CD14-positive monocyte (primary cell): Measurements from ENCODE around the gene TMTC2. TPM values are rescaled to one million over a fixed set of nuclear protein-coding genes. Genes with fewer than 3 reads are reported as not detected.

ENCODE experiments used
- DNase-seq, 3 donors: peaks; one replicate each; pipeline ENCODE4 v3.0.0-alpha.2; 2011 to 2022
- H2AFZ ChIP-seq: 2 replicates; pipeline ENCODE4 v1.6.0; 2012; ENCODE audit warnings: mild to moderate bottlenecking, low read depth, low read length, inconsistent platforms; ENCODE audit not compliant: insufficient read depth, poor library complexity, severe bottlenecking
- H3K27ac ChIP-seq, 2 donors: 1 replicate in 1 of 2; 2 replicates in 1 of 2; pipeline ENCODE4 v1.5.1; 2012 to 2013; ENCODE audit warnings: low read length in 2 of 2, control low read depth in 1 of 2, inconsistent platforms in 1 of 2, low read depth in 1 of 2, mild to moderate bottlenecking in 1 of 2
- H3K27me3 ChIP-seq, 2 donors: one replicate each; pipeline versions ENCODE4 v1.6.0 to v1.6.1; 2011 to 2013; ENCODE audit warnings: low read length in 2 of 2; ENCODE audit not compliant: control insufficient read depth in 2 of 2, insufficient read depth in 2 of 2
- H3K36me3 ChIP-seq, 2 donors: replicated peaks in 1 of 2; 1 replicate in 1 of 2; 2 replicates in 1 of 2; pipeline versions ENCODE4 v1.5.1 to v1.6.1; 2012 to 2013; ENCODE audit warnings: low read length in 2 of 2, control low read depth in 1 of 2, inconsistent platforms in 1 of 2, mild to moderate bottlenecking in 1 of 2; ENCODE audit not compliant: insufficient read depth in 2 of 2, control insufficient read depth in 1 of 2
- H3K4me1 ChIP-seq, 2 donors: 1 replicate in 1 of 2; 2 replicates in 1 of 2; pipeline versions ENCODE4 v1.5.1 to v1.6.1; 2012 to 2013; ENCODE audit warnings: low read length in 2 of 2, control low read depth in 1 of 2, inconsistent platforms in 1 of 2, mild to moderate bottlenecking in 1 of 2, moderate library complexity in 1 of 2; ENCODE audit not compliant: insufficient read depth in 2 of 2, control insufficient read depth in 1 of 2
- H3K4me2 ChIP-seq: replicated peaks from 2 replicates; pipeline ENCODE3; 2012; ENCODE audit warnings: low read length, moderate library complexity, mild to moderate bottlenecking; ENCODE audit not compliant: poor library complexity, severe bottlenecking; ENCODE audit errors: extremely low read depth
- H3K4me3 ChIP-seq, 3 experiments: fragments of 200-600 bp in 1 of 3; sonication (generic) in 1 of 3; replicated peaks in 1 of 3; 1 replicate in 2 of 3; 2 replicates in 1 of 3; pipeline ENCODE4 v1.5.1; 2011 to 2013; ENCODE audit warnings: low read length in 3 of 3, mild to moderate bottlenecking in 3 of 3, control low read depth in 2 of 3, low read depth in 2 of 3, inconsistent platforms in 1 of 3, moderate library complexity in 1 of 3
- H3K79me2 ChIP-seq: 2 replicates; pipeline ENCODE4 v1.6.0; 2012; ENCODE audit warnings: mild to moderate bottlenecking, control low read depth, inconsistent platforms, low read length, moderate library complexity; ENCODE audit not compliant: insufficient read depth
- H3K9ac ChIP-seq: 2 replicates; pipeline ENCODE4 v1.6.0; 2017; ENCODE audit warnings: low read length, mild to moderate bottlenecking; ENCODE audit not compliant: insufficient read depth, poor library complexity, severe bottlenecking
- H3K9me3 ChIP-seq, 2 donors: replicated peaks in 1 of 2; 1 replicate in 1 of 2; 2 replicates in 1 of 2; pipeline versions ENCODE4 v1.5.1 to v1.6.1; 2012 to 2013; ENCODE audit warnings: low read length in 2 of 2, control low read depth in 1 of 2; ENCODE audit not compliant: control insufficient read depth in 1 of 2, insufficient read depth in 1 of 2
- H4K20me1 ChIP-seq: 2 replicates; pipeline ENCODE4 v1.6.0; 2012; ENCODE audit warnings: mild to moderate bottlenecking, low read length, control low read depth, moderate library complexity; ENCODE audit not compliant: insufficient read depth
- H3K27ac Mint-ChIP-seq, 7 donors: one replicate each; pipeline ENCODE4 v1.8.0; 2020; ENCODE audit warnings: mild to moderate bottlenecking in 7 of 7, mixed read lengths in 7 of 7, moderate library complexity in 6 of 7, inconsistent platforms in 2 of 7
- H3K27me3 Mint-ChIP-seq, 3 donors: one replicate each; pipeline ENCODE4 v1.8.0; 2021 to 2022; ENCODE audit warnings: low read depth in 3 of 3, mild to moderate bottlenecking in 3 of 3, mixed read lengths in 3 of 3, moderate library complexity in 3 of 3, inconsistent platforms in 1 of 3
- H3K36me3 Mint-ChIP-seq, 2 donors: one replicate each; pipeline ENCODE4 v1.8.0; 2020; ENCODE audit warnings: mixed read lengths in 2 of 2, inconsistent platforms in 1 of 2, mild to moderate bottlenecking in 1 of 2
- H3K4me1 Mint-ChIP-seq: one replicate; pipeline ENCODE4 v1.8.0; 2020; ENCODE audit warnings: mild to moderate bottlenecking, mixed read lengths
- H3K4me3 Mint-ChIP-seq, 2 donors: one replicate each; pipeline ENCODE4 v1.8.0; 2020; ENCODE audit warnings: mild to moderate bottlenecking in 2 of 2, mixed read lengths in 2 of 2, moderate library complexity in 1 of 2
- H3K9me3 Mint-ChIP-seq, 7 donors: one replicate each; pipeline ENCODE4 v1.8.0; 2020 to 2022; ENCODE audit warnings: mixed read lengths in 7 of 7, mild to moderate bottlenecking in 6 of 7, moderate library complexity in 6 of 7, inconsistent platforms in 2 of 7
- CTCF ChIP-seq: fragments of 200-600 bp; IDR thresholded peaks from one replicate; pipeline ENCODE4 v1.8.0; 2022; ENCODE audit warnings: antibody characterized with exemption, mild to moderate bottlenecking
- WGBS: methylation state at CpG from one replicate; pipeline ENCODE4 v1.1.5; 2013; ENCODE audit warnings: missing lambda C conversion rate; ENCODE audit not compliant: insufficient coverage; 5-methylcytosine and 5-hydroxymethylcytosine counted together
- intact Hi-C, 2 donors: fragments of 100-400 bp; cut with micrococcal nuclease; formaldehyde crosslinking; loops; one replicate each; pipeline versions ENCODE4 v1.15.0 to v1.15.1; 2023
- polyA plus RNA-seq, 3 donors: library from polyadenylated mRNA; depleted of rRNA in 1 of 3; unstranded in 2 of 3; stranded (reverse) in 1 of 3; fragments of 300-500 nt in 2 of 3; fragments of >200 nt in 1 of 3; fragmentation: Illumina TruSeq in 2 of 3; gene quantifications; 1 replicate in 2 of 3; 2 replicates in 1 of 3; pipeline ENCODE4 v1.2.3, GENCODE V29; 2012 to 2021

The TMTC2 gene
- polyA plus RNA-seq, 3 donors: 2.5 to 15.7 (median 3.3) TPM

GRCh38 chr12:83147341-83147740 lies 460.6 kb downstream of the TMTC2 start:
- H3K27ac ChIP-seq: no peak overlapping the region
- H3K27me3 ChIP-seq: no peaks in the 10 kb centered on the region
- H3K9me3 ChIP-seq: peaks cover 0 to 3% of the 10 kb centered on the region in 2 donors
- intact Hi-C loops: no loop called here
- Mint-ChIP-seq H3K27ac (no peak overlapping the region), H3K4me3 (no peak overlapping the region), H3K9me3 (peaks cover 4 to 19% (median 9%) of the 10 kb centered on the region in 7 donors), H3K4me1 (no peaks in the 10 kb centered on the region), H3K27me3 (peaks cover 1 to 4% (median 2%) of the 10 kb centered on the region in 3 donors), H3K36me3 (no peaks in the 10 kb centered on the region)
- H3K36me3 ChIP-seq: no peaks in the 10 kb centered on the region
- DNase-seq: no peak
- no peaks in the 10 kb centered on the region for H3K4me1 ChIP-seq
- no peak overlapping the region for H3K9ac ChIP-seq
- TF ChIP-seq CTCF: no peak
- no peak overlapping the region for H3K4me2 ChIP-seq
- H2AFZ ChIP-seq: no peak overlapping the region
- H4K20me1 ChIP-seq: no peaks in the 10 kb centered on the region
- no CpG with 5 or more reads among the region's 2 CpGs for WGBS
- no peaks in the 10 kb centered on the region for H3K79me2 ChIP-seq
- H3K4me3 ChIP-seq: no peak overlapping the region

GRCh38 chr12:83149987-83150386 lies 463.3 kb downstream of the TMTC2 start:
- no CpG with 5 or more reads among the region's 3 CpGs for WGBS
- H3K9ac ChIP-seq: no peak overlapping the region
- peaks cover 3 to 14% (median 6%) of the 10 kb centered on the region in 7 donors for H3K9me3 Mint-ChIP-seq
- no peak overlapping the region for H3K27ac Mint-ChIP-seq
- peaks cover 0 to 2% (median 1%) of the 10 kb centered on the region in 3 donors for H3K27me3 Mint-ChIP-seq
- H3K27me3 ChIP-seq: no peaks in the 10 kb centered on the region
- intact Hi-C loops: no loop called here
- H3K4me2 ChIP-seq: no peak overlapping the region
- no peaks in the 10 kb centered on the region for H3K4me1 ChIP-seq
- no peak for TF ChIP-seq CTCF
- H3K36me3 ChIP-seq: no peaks in the 10 kb centered on the region
- H2AFZ ChIP-seq: no peak overlapping the region
- no peak overlapping the region for H3K4me3 Mint-ChIP-seq
- DNase-seq: no peak
- no peaks in the 10 kb centered on the region for H3K9me3 ChIP-seq
- H3K36me3 Mint-ChIP-seq: no peaks in the 10 kb centered on the region
- no peaks in the 10 kb centered on the region for H4K20me1 ChIP-seq
- H3K4me3 ChIP-seq: no peak overlapping the region
- H3K4me1 Mint-ChIP-seq: peaks cover 1% of the 10 kb centered on the region
- no peaks in the 10 kb centered on the region for H3K79me2 ChIP-seq
- no peak overlapping the region for H3K27ac ChIP-seq
